Stimulated activated CD4-positive, alpha-beta T cell treated with anti-CD3 and anti-CD28 coated beads, Interleukin-1b, Interleukin-23, amount 100 ng/mL, for 48 hours (primary cell): Measurements from ENCODE around the gene PTBP1.

Experiments used
- DNase-seq: peaks from one replicate; pipeline ENCODE4 v3.0.0-alpha.2; 2020

PTBP1 gene

DNA sequence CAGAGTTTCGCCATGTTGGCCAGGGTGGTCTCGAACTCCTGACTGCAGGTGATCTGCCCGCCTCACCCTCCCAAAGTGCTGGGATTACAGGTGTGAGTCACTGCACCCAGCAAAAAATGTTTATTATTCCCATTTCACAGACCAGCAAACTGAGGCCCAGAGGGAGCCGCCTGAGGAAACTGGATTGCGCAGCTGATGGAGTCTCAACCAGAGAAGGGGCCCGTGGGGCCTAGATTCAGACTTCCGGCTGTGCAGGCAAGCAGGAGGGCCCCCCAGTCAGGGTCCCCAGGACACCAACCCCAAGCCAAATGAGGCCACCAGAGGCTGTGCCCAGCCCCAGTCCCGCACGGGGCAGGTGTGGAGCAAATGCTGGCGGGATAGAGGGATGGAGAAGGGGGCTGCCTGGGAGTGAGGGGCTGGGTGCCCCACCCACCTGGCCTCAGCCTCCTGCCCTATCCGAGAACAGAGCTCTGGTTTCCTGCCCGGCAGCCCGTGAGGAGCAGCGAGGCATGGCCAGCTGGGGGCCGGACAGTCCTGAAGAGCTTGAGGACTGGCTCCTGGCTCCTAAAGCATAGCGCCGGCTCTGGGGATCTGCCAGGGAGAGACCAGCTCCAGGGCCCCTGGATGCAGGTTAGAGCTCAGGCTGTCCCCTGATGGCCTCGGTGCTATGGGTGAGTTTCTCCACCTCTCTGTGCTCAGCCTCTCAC is 24.4 kb upstream of the PTBP1 start:
- no peak for DNase-seq

DNA sequence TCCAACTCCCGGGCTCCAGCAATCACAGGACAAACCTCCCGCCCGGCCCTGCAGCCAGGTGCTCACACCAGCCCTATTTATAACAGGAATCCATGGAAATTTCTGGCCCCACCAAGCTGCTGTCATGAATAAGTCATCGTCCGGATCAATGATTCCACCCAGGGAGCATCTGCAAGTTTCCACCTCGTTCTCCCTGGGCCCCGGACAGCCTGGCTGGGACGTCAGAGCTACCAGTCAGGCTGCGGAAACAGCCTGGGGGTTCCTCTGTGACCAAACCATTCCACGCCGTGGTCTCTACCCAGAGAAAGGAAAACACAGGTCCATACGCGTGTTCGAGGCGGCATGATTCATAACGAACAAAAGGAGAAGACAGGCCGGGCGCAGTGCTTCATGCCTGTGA is 20.7 kb upstream of the PTBP1 start:
- DNase-seq = no peak

DNA sequence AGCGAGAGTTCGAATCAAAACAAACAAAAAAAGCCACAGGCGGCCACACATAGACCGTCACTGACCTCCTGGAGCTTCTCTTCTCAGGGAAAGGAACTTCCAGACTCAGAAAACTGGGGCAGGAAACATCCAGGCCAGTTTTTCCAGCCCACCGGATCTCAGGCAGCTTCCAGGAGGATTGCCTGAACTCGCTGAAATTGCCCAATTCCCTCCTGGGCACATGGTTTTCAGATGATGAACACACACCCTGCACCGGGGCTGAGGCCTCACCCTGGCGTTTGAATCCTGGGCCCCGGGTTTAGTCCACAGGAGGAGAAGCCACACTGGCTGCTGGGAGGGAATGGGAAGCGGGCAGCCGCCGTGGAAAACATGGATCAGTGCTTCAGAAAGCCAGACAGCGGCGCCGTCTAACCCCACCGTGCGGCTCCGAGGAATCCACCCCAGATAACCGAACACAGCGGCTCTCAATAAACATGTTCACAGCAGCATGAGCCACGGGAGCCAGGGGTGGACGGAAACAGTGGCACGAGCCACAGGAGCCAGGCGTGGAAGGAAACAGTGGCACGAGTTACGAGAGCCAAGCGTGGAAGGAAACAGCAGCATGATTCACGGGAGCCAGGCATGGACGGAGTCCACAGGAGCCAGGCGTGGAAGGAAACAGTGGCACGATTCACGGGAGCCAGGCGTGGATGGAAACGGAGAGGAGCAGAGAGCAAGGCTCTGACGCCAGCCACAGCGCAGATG is 18.2 kb upstream of the PTBP1 start:
- no peak for DNase-seq

- DNase-seq = no peak
Measured at GRCh38 chr19:780935-781334, 16.3 kb upstream of the PTBP1 start.

DNA sequence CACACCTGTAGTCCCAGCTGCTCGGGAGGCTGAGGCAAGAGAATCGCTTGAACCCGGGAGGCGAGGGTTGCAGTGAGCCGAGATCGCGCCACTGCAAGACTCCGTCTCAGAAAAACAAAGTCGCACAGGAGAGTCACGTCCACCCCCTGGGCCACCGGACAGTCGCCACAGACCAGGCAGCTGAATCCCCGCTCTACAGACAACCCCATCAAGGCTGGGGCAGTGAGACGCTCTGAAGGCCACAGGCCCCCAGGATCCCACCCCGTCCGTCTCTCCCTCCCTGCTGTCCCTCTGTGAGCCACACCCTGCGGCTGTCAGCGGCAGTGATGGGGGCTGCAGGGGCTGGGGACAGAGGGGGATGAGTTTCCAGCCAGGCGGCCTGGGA is 15.5 kb upstream of the PTBP1 start:
- DNase-seq = no peak

DNA sequence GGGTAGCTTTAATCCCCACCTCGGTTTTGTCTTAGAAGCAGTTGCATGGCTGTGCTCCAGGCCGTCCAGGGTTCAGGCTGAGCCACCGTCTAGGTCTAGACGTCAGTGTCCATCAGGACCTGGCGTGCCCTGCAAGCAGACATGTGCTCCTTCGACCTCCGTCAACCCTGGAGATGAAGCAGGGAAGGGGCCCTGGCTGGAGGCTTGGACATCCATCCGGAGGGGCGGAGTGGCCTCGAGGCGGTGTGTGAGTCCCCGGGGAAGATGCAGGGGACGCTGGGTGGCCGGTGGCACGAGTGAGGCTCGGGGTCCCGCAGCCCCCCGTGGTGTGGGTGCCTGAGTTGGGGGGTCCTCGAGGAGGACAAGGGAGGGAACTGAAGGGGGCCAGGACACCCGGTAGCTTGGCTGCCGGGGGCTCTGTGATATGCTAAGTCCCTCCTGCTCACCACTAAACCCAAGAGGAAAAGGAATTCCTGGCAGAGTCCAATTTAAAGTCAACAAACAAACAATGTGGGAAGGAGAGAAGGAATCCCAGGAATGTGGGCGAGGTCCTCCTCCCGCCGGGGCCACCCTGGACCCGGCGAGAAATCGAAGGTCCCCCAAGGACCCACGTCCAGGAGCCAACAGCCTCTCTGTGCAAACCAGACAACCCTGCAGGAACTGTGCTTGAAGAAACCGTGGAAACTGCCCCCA is 14.9 kb upstream of the PTBP1 start:
- no peak for DNase-seq

GRCh38 chr19:782878-783668 is 14.2 kb upstream of the PTBP1 start:
- no peak for DNase-seq

- no peak for DNase-seq
Measured at GRCh38 chr19:784541-784940, 12.7 kb upstream of the PTBP1 start.

GRCh38 chr19:787536-787935 is 9.7 kb upstream of the PTBP1 start:
- no peak for DNase-seq

GRCh38 chr19:788686-788982 is 8.6 kb upstream of the PTBP1 start:
- no peak for DNase-seq

DNA sequence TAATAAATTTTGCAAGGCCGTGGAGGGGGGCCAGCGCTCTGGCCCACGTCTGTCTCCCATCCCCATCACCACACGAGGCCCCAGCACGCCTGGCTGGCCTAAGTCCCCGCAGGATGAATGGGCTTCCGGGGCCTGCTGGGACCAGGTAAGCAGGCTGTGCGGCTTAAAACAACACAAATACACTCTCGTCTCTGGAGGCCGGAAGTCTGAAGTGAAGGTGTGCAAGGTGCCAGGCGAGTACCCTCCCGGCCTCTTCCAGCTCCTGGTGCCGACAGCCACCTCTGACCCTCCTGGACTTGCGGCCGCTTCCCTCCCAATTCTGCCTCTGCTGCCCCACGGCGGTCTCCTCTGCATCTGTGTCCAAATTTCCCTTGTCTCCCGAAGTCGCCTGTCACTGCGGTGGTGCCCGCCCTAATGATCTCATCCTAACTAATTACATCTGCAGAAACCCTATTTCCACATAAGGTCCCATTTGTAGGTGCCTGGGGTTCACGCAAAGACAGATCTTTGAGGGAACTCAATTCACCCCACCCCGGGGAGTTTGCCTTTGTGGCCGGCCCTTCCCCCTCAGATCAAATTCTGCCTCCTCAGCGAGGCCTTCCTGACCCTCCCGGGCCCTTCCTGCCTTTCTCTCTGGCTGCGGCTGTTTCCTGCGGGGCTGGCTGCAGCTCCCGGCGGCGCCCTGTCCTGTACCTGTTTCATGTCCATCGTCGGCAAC is 8.1 kb upstream of the PTBP1 start:
- DNase-seq = no peak

GRCh38 chr19:789701-790060 is 7.6 kb upstream of the PTBP1 start:
- DNase-seq = no peak

GRCh38 chr19:791007-791566 is 6.2 kb upstream of the PTBP1 start:
- DNase-seq = no peak

DNA sequence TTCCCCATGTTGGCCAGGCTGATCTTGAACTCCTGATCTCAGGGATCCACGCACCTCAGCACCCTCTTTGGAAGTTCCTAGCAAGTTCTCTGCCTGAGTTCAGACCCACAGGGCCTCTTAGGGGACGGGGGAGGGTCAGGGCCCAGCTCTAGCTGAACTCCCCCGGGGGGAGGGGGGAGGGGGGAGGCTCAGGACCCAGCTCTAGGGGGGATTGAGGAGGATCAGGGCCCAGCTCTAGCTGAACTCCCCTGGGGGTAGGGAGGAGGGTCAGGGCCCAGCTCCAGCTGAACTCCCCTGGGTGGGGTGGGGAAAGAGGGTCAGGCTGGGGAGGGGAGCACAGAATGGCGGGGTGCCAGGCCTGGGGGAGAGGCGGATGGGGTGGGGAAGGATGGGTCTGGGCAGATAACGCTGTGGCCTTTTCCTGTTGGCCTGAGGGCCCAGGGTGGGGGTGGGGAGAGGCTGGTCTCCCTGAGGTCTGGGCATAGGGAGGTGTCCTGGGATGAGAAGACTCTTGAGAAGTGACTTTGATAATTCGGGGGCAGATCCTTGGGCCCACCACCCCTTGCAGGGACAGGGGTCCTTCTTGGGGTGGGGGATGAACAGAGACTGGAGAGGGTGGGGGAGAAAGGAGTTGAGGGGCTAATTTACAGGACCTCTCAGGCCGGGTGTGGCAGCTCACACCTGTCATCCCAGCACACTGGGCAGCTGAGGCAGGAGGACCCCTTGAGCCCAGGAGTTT is 5.5 kb upstream of the PTBP1 start:
- DNase-seq = no peak

DNA sequence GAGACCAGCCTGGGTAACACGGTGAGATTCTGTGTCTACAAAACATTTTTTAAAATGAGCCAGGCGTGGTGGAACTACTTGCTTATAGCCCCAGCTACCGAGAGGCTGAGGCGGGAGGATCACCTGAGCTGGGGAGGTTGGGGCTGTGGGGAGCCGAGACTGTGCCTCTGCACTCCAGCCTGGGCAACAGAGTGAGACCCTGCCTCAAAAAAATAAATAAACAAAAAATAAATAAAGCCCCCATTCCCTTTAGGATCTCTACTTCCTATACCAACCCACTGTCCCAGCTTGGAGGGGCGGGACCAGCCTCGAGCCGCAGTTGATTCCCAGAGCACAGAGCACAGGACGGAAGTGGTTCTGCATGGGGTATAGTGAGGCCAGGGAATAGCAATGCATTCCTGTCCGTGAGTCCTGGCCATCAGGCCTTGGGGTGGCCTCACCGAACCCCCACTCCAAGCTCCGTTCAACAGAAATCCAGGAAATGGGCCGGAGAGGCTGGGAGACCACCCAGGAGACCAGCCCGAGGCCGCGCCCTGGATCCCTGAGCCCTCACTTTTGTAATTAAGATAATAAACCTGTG is 4.9 kb upstream of the PTBP1 start:
- no peak for DNase-seq

- DNase-seq = no peak
Measured at GRCh38 chr19:793806-794205, 3.4 kb upstream of the PTBP1 start.

DNA sequence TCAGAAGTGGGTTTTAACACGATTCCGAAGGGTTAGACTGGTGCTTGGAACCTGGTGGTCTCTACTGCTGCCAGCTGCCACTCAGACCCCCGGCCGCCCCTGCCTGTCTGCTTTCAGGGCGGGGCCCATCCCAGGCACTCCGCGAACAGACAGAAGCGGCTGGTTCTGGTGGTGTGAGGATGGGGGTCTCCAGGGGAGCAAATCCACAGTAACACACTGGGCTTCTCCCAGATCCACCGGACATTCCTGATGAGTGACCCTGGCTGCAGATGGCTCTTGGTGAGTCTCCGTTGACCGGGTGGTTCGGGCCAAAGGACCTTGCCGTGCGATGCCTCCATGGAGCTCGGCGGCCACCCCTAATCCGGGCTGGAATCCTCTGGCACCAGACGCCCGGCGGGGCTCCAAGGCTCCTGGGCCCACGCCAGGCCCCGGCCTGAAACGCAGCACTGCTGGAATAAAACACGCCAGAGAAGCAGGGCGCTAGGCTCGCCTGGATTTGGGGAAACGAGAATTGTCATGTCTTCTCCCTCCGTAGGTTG is 2.1 kb upstream of the PTBP1 start:
- DNase-seq = no peak

DNA sequence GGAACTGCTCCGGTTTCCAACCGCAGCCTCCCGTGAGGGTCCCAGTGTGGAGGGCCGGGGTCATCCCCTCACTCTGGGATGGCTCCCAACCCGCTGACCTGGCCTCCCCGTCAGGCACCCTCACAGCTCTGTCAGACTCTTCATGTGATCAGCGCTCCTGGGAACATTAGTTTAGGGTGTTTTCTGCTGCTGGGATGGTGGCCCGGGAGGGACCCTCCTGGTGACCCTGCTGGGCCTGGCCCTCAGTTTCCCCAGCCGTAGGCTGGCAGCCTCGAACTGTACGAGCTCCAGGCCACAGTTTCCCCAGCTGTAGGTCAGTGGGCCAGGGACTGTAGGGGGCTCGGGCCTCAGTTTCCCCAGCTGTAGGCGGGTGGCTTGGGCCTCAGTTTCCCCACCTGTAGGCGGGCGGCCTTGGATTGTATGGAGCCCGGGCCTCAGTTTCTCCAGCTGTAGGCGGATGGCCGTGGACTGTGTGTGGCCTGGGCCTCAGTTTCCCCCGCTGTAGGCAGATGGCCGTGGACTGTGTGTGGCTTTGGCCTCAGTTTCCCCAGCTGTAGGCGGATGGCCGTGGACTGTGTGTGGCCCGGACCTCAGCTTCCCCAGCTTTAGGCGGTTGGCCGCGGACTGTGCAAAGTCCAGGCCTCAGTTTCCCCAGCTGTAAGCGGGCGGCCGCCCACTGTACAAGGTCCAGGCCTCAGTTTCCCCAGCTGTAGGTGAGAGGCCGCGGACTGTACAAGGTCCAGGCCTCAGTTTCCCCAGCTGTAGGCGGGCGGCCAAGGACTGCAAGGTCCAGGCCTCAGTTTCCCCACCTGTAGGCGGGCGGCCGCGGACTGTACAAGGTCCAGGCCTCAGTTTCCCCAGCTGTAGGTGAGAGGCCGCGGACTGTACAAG is 1.3 kb upstream of the PTBP1 start:
- DNase-seq = no peak

DNA sequence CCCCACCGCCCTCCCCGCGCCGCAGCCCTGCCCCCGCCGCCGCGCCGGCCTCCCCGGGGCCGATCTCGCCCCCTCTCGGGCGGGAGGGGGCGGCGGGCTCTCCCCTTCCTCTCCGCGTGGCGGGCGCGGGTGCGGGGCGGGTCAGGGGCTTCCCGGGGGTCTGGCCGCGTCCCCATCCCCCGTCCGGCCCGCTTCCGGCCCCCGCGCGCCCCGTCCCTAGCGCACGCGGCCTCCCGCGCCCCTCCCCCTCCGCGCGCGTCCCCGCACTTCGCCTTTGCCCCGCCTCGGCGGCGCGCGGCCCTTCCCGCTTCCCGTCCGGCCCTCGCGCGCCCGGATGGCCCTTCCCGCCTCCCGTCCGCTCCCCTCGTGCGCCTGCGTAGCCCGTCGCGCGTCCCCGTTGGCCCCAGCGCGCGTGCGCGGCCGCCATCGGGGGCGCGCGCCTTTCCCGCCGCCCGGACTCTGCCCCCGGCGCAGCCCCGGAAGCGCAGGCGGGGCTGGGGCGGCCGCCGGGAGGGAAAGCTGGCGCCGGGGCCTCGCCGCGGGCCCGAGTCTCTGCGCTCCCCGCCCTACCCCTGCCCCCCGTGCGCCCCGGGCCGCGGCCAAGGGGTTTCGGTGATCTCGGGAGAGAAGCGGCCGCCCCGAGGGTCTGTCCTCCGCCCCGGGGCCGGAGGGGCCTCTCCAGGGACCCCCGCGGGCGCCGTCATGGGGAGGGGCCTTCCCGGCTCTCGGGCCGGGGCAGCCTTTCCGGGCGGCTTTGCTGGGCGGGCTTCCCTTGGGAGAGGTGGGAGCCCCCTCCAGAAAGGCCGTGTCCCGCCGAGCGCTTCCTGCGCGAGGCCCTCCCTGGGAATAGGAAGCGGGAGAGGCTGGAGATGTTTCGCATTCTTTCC is 519 bp downstream of the PTBP1 start:
- DNase-seq = peak; percentile 90
